ENCODE data around the gene ARRB1. TPM values are rescaled to one million over a fixed set of nuclear protein-coding genes. Genes with fewer than 3 reads are reported as not detected.

The ARRB1 gene
- total RNA-seq, 2 donors from 2014 or later = 41.7 to 128 TPM

GRCh38 chr11:75238595-75239440 is 112.6 kb downstream of the ARRB1 start:
- WGBS, 2 experiments (ENCODE audit: insufficient coverage in 1 of 2, insufficient read length in 1 of 2) = 83 to 87% methylated on average over 7 to 9 of the region's 9 CpGs

DNA sequence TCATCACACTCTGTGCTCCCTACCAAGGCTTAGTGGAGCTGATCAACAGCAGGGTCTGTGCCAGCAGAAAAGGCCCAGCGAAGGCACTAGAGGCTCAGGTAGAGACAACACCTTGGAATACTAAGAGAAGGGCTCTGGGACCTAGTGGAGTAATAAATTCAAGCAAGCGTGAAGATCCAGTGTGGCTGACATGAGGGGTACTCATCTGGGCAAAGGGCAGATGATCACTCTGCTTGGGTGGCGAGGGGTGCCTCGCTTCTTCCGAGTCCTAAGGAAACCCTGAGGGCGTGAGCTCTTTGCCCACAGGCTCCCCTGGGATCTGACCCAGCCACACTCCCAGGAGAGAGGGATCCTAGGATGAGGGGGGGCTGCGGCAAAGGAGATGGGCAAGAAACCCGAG is 114.4 kb downstream of the ARRB1 start:
- DNase-seq = peak; percentile 30
- TF ChIP-seq CTCF (conservative IDR thresholded peaks at IDR 0.05) = no peak
- Mint-ChIP-seq H3K27ac (no peak overlapping the region), H3K27me3 (ENCODE audit: insufficient read depth) (peaks cover 47% of the 10 kb centered on the region), H3K4me3 (no peak overlapping the region), H3K9me3 (no peaks in the 10 kb centered on the region), H3K36me3 (ENCODE audit: low read depth) (no peaks in the 10 kb centered on the region), H3K4me1 (no peaks in the 10 kb centered on the region)
- Histone ChIP-seq H3K27ac (ENCODE audit: low read depth, low read length) (no peak overlapping the region), H3K4me1 (ENCODE audit: control insufficient read depth, insufficient read depth, low read length) (no peaks in the 10 kb centered on the region), H3K4me3 (ENCODE audit: low read length) (no peak overlapping the region), H3K36me3 (ENCODE audit: control insufficient read depth, insufficient read depth, low read length) (no peaks in the 10 kb centered on the region), H3K9me3 (ENCODE audit: control insufficient read depth, low read length) (no peaks in the 10 kb centered on the region), H3K27me3 (ENCODE audit: control insufficient read depth, insufficient read depth, low read length, poor library complexity, severe bottlenecking) (peaks cover 48% of the 10 kb centered on the region), H3K9ac (ENCODE audit: extremely low read depth, low read length, poor library complexity, severe bottlenecking) (no peak overlapping the region)
- 91 to 93% methylated on average over 3 to 8 of the region's 8 CpGs for WGBS, 2 experiments (ENCODE audit: insufficient coverage in 1 of 2, insufficient read length in 1 of 2)

More at GRCh38 chr11:75238595-75239440, 112.6 kb downstream of the ARRB1 start:
- Histone ChIP-seq H3K27me3 (ENCODE audit: control insufficient read depth, insufficient read depth, low read length, poor library complexity, severe bottlenecking) (peaks cover 65% of the 10 kb centered on the region), H3K27ac (ENCODE audit: low read depth, low read length) (no peak overlapping the region), H3K36me3 (ENCODE audit: control insufficient read depth, insufficient read depth, low read length) (no peaks in the 10 kb centered on the region), H3K9ac (ENCODE audit: extremely low read depth, low read length, poor library complexity, severe bottlenecking) (no peak overlapping the region), H3K4me3 (ENCODE audit: low read length) (no peak overlapping the region), H3K4me1 (ENCODE audit: control insufficient read depth, insufficient read depth, low read length) (peaks cover 4% of the 10 kb centered on the region), H3K9me3 (ENCODE audit: control insufficient read depth, low read length) (no peaks in the 10 kb centered on the region)
- no peaks in the 10 kb centered on the region for H3K9me3 Mint-ChIP-seq
- TF ChIP-seq CTCF (conservative IDR thresholded peaks at IDR 0.05) = no peak
- H3K4me3 Mint-ChIP-seq = no peak overlapping the region
- H3K27ac Mint-ChIP-seq = no peak overlapping the region
- peaks cover 4% of the 10 kb centered on the region for H3K4me1 Mint-ChIP-seq
- DNase-seq = peak; percentile 38
- H3K27me3 Mint-ChIP-seq (ENCODE audit: insufficient read depth) = peaks cover 65% of the 10 kb centered on the region
- H3K36me3 Mint-ChIP-seq (ENCODE audit: low read depth) = no peaks in the 10 kb centered on the region

DNA sequence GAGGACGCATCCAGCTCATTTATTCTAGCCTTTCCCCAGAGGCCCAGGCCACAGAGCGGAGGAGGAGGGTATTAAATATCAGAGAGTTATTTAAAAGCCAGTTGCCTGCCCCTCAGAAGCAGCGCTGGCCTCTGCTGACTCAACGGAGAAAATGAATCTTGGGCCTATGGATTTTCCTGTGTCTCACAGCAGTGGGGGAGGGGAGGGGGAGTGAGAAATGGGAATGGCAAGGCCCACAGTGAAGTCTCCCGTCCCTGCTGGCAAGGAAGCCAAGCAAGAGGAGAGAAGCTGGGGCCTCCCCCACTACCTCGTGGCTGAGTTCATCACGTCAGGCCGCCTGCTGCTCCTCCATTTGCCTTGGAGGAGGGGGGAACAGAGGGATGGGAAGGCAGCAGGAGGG is 115.4 kb downstream of the ARRB1 start:
- peak; percentile 68 for DNase-seq
- no peak for TF ChIP-seq CTCF (conservative IDR thresholded peaks at IDR 0.05)
- Histone ChIP-seq H3K36me3 (ENCODE audit: control insufficient read depth, insufficient read depth, low read length) (no peaks in the 10 kb centered on the region), H3K27me3 (ENCODE audit: control insufficient read depth, insufficient read depth, low read length, poor library complexity, severe bottlenecking) (peaks cover 41% of the 10 kb centered on the region), H3K9me3 (ENCODE audit: control insufficient read depth, low read length) (no peaks in the 10 kb centered on the region), H3K4me3 (ENCODE audit: low read length) (no peak overlapping the region), H3K4me1 (ENCODE audit: control insufficient read depth, insufficient read depth, low read length) (no peaks in the 10 kb centered on the region), H3K27ac (ENCODE audit: low read depth, low read length) (no peak overlapping the region), H3K9ac (ENCODE audit: extremely low read depth, low read length, poor library complexity, severe bottlenecking) (no peak overlapping the region)
- Mint-ChIP-seq H3K4me3 (no peak overlapping the region), H3K27ac (no peak overlapping the region), H3K9me3 (no peaks in the 10 kb centered on the region), H3K4me1 (no peaks in the 10 kb centered on the region), H3K27me3 (ENCODE audit: insufficient read depth) (peaks cover 49% of the 10 kb centered on the region), H3K36me3 (ENCODE audit: low read depth) (no peaks in the 10 kb centered on the region)
- 40 to 42% methylated on average over 6 to 8 of the region's 8 CpGs for WGBS, 2 experiments (ENCODE audit: insufficient coverage in 1 of 2, insufficient read length in 1 of 2)

Data from endodermal cell (in vitro differentiated cells).